A549 (cell line): ENCODE data around the gene RPS15. TPM values are rescaled to one million over a fixed set of nuclear protein-coding genes. Genes with fewer than 3 reads are reported as not detected.

Experiments used
- ATAC-seq, 2 experiments: fragments of 200-7000 bp in 1 of 2; fragments of >200 bp in 1 of 2; cut with Nextera tagmentation in 1 of 2; cut with Tn5 transposase in 1 of 2; 3 replicates each; pipeline versions ENCODE4 v1.8.0 to v1.9.1; 2018 to 2020; ENCODE audit warnings: mild to moderate bottlenecking in 1 of 2, moderate library complexity in 1 of 2
- CTCF ChIA-PET: fragments of 300-600 bp; sonication (Branson Sonifier 250); formaldehyde crosslinking; extraction: SDS; loops from one replicate; lab custom pipeline; 2021; ENCODE audit warnings: antibody characterized with exemption, inconsistent platforms; lab: Yijun Ruan, JAX
- POLR2A ChIA-PET: fragments of 350-600 bp; formaldehyde crosslinking; extraction: SDS; loops from one replicate; lab custom pipeline; 2021; ENCODE audit warnings: antibody characterized with exemption, inconsistent platforms; lab: Yijun Ruan, JAX
- DNase-seq, 2 experiments: peaks; one replicate each; pipeline versions ENCODE4 v3.0.0 to v3.0.0-alpha.2; 2011 to 2016; ENCODE audit warnings: low read depth in 1 of 2, low spot score in 1 of 2
- FAIRE-seq: peaks from 2 replicates; lab custom pipeline; 2011; peaks lifted over from hg19 to GRCh38; lab: Jason Lieb, UNC
- H3K27ac ChIP-seq, 2 experiments: fragments of >200 bp; sonication (Bioruptor Twin); formaldehyde crosslinking; 3 replicates each; pipeline ENCODE4 v1.5.1; 2016 to 2017
- H3K4me1 ChIP-seq: fragments of >200 bp; sonication (Bioruptor Twin); formaldehyde crosslinking; 3 replicates; pipeline ENCODE4 v1.6.1; 2016
- H3K4me2 ChIP-seq: fragments of >200 bp; sonication (Bioruptor Twin); formaldehyde crosslinking; 3 replicates; pipeline ENCODE4 v1.6.1; 2016
- H3K4me3 ChIP-seq: fragments of >200 bp; sonication (Bioruptor Twin); formaldehyde crosslinking; 3 replicates; pipeline ENCODE4 v1.5.1; 2016
- H3K9me3 ChIP-seq: fragments of >200 bp; sonication (Bioruptor Twin); formaldehyde crosslinking; 3 replicates; pipeline ENCODE4 v1.6.1; 2016
- BHLHE40 ChIP-seq: IDR thresholded peaks from 2 replicates; pipeline ENCODE4 v1.6.1; 2012; ENCODE audit warnings: low read depth, low read length, inconsistent platforms
- CBX8 ChIP-seq: fragments of 200-600 bp; sonication (generic); IDR thresholded peaks from 2 replicates; pipeline ENCODE4 v1.6.1; 2016
- CHD4 ChIP-seq: fragments of 200-600 bp; sonication (generic); IDR thresholded peaks from 2 replicates; pipeline ENCODE4 v1.6.1; 2016; ENCODE audit warnings: antibody characterized with exemption, mild to moderate bottlenecking, borderline replicate concordance
- EHMT2 ChIP-seq: fragments of 200-600 bp; sonication (generic); IDR thresholded peaks from 2 replicates; pipeline ENCODE4 v1.6.1; 2016; ENCODE audit warnings: antibody characterized with exemption, low read depth, mild to moderate bottlenecking, moderate library complexity
- ELK1 ChIP-seq: fragments of 150-350 bp; IDR thresholded peaks from 2 replicates; pipeline ENCODE4 v1.6.1; 2014; ENCODE audit warnings: low read depth, mild to moderate bottlenecking, low read length
- EP300 ChIP-seq, 2 experiments: fragments of >200 bp; sonication (Bioruptor Twin); formaldehyde crosslinking; IDR thresholded peaks; 2 replicates in 1 of 2; 3 replicates in 1 of 2; pipeline ENCODE4 v1.6.1; 2016 to 2017
- HDAC2 ChIP-seq: fragments of 200-600 bp; sonication (generic); IDR thresholded peaks from 2 replicates; pipeline ENCODE4 v1.6.1; 2016
- HEYL ChIP-seq: fragments of 250-450 bp; sonication (Bioruptor Pico); IDR thresholded peaks from 2 replicates; pipeline ENCODE4 v1.8.0; 2021; ENCODE audit warnings: mild to moderate bottlenecking, moderate library complexity
- KDM1A ChIP-seq: fragments of 200-600 bp; sonication (generic); IDR thresholded peaks from 2 replicates; pipeline ENCODE4 v1.6.1; 2016; ENCODE audit warnings: low read depth, mild to moderate bottlenecking
- MYC ChIP-seq: IDR thresholded peaks from 2 replicates; pipeline ENCODE4 v1.6.1; 2012; ENCODE audit warnings: mild to moderate bottlenecking, inconsistent platforms, low read length, improper control_type of control experiment, borderline replicate concordance
- NFE2L2 ChIP-seq: fragments of 150-350 bp; conservative IDR thresholded peaks from 2 replicates; pipeline ENCODE4 v1.6.1; 2014; ENCODE audit warnings: low read length
- NPAS2 ChIP-seq: fragments of 250-450 bp; sonication (Bioruptor Pico); IDR thresholded peaks from 2 replicates; pipeline ENCODE4 v1.8.0; 2022; ENCODE audit warnings: mild to moderate bottlenecking, moderate library complexity, borderline replicate concordance
- POLR2A ChIP-seq: IDR thresholded peaks from 2 replicates; pipeline ENCODE4 v1.6.1; 2012; ENCODE audit warnings: mild to moderate bottlenecking, low read length
- RAD21 ChIP-seq, 2 experiments: fragments of >200 bp in 1 of 2; sonication (Bioruptor Twin) in 1 of 2; formaldehyde crosslinking in 1 of 2; IDR thresholded peaks in 1 of 2; conservative IDR thresholded peaks in 1 of 2; 2 replicates in 1 of 2; 3 replicates in 1 of 2; pipeline ENCODE4 v1.6.1; 2012 to 2018; ENCODE audit warnings: inconsistent platforms in 1 of 2
- RARB ChIP-seq: fragments of 250-450 bp; sonication (Bioruptor Pico); IDR thresholded peaks from 2 replicates; pipeline ENCODE4 v1.8.0; 2021; ENCODE audit warnings: mild to moderate bottlenecking, moderate library complexity
- SMC3 ChIP-seq: fragments of >200 bp; sonication (Bioruptor Twin); formaldehyde crosslinking; IDR thresholded peaks from 3 replicates; pipeline ENCODE4 v1.6.1; 2018; ENCODE audit warnings: inconsistent platforms
- SREBF2 ChIP-seq: fragments of 450-650 bp; IDR thresholded peaks from 2 replicates; pipeline ENCODE4 v1.6.1; 2014; ENCODE audit warnings: mild to moderate bottlenecking, moderate library complexity
- TFCP2L1 ChIP-seq: fragments of 250-450 bp; sonication (Bioruptor Pico); IDR thresholded peaks from 2 replicates; pipeline ENCODE4 v1.5.0; 2021; ENCODE audit warnings: mild to moderate bottlenecking
- ZFP36 ChIP-seq: fragments of 450-650 bp; IDR thresholded peaks from 2 replicates; pipeline ENCODE4 v1.6.1; 2014; ENCODE audit warnings: borderline replicate concordance; ENCODE audit not compliant: partially characterized antibody
- ZSCAN20 ChIP-seq: fragments of 250-450 bp; sonication (Bioruptor Pico); IDR thresholded peaks from 2 replicates; pipeline ENCODE4 v1.8.0; 2022; ENCODE audit warnings: mild to moderate bottlenecking, moderate library complexity
- WGBS: methylation state at CpG from one replicate; pipeline ENCODE4 v1.1.6; 2017; ENCODE audit errors: missing lambda C conversion rate; 5-methylcytosine and 5-hydroxymethylcytosine counted together
- polyA plus RNA-seq, 4 experiments: library from polyadenylated mRNA; depleted of rRNA in 3 of 4; stranded (reverse); fragments of >200 nt; fragmentation: RNase III in 1 of 4; extraction: RNeasy Plus Mini Kit Qiagen cat#74134 plus additional on column Dnase treatment in 1 of 4; gene quantifications; 2 replicates in 3 of 4; 3 replicates in 1 of 4; pipeline ENCODE4 v1.2.3, GENCODE V29; 2011 to 2017
- TF ChIP-seq, protein P1 (sequence below): fragments of >200 bp; sonication (Bioruptor Twin); formaldehyde crosslinking; IDR thresholded peaks from 3 replicates; pipeline ENCODE4 v1.5.1; 2016
- TF ChIP-seq, protein P2 (sequence below): fragments of 250-450 bp; sonication (Bioruptor Pico); IDR thresholded peaks from 2 replicates; pipeline ENCODE4 v1.5.0; 2020; ENCODE audit warnings: low read depth, mild to moderate bottlenecking, moderate library complexity

RPS15 gene
- polyA plus RNA-seq, 2 of the 4 experiments (the other 2 are of a cell fraction), result 525 to 1,458 TPM

DNA sequence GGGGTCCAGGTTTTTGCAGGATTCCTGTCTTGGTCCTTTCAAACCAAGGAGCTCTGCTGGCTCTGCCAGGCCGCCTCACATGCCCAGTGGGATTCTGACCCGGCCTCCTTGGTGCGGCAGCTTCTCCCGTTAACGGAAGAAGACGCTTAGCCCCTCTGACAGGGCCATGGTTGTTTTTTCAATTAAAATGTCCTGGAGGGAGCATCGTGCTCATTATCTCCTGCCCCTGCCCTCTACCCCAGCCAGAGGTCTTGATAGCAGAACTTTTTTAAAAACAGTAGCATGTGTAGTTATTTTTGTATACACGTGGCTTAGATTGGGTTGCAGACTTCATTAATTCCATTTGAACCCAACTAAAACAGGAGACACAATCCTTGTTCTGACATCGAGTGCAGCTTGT is 11.5 kb upstream of the RPS15 start:
- H3K27ac ChIP-seq, result no peak overlapping the region
- WGBS, result 94% methylated on average over 9 of the region's 9 CpGs
- no peaks in the 10 kb centered on the region for H3K4me1 ChIP-seq
- H3K4me3 ChIP-seq, result no peak overlapping the region
- CTCF ChIA-PET, result interaction anchor here (0.9 kb wide), 1 partner anchor 111 kb away, joined by 3 read pairs; no protein-coding TSS in a partner anchor
- FAIRE-seq (no peak), DNase-seq (no peak), ATAC-seq (no peak)
- no peaks in the 10 kb centered on the region for H3K9me3 ChIP-seq
- no peak overlapping the region for H3K4me2 ChIP-seq
- POLR2A ChIA-PET, result no interaction called here
- TF ChIP-seq NPAS2 (CRISPR knock-in tag) (no peak), EHMT2 (no peak), ZSCAN20 (CRISPR knock-in tag) (no peak), SREBF2 (no peak), HEYL (CRISPR knock-in tag) (no peak), EP300 (IDR thresholded peaks at IDR 0.05) (no peak), ELK1 (no peak), TFCP2L1 (CRISPR knock-in tag) (no peak), RARB (CRISPR knock-in tag) (no peak), KDM1A (no peak), MYC (no peak)
- TF ChIP-seq, protein P1, sequence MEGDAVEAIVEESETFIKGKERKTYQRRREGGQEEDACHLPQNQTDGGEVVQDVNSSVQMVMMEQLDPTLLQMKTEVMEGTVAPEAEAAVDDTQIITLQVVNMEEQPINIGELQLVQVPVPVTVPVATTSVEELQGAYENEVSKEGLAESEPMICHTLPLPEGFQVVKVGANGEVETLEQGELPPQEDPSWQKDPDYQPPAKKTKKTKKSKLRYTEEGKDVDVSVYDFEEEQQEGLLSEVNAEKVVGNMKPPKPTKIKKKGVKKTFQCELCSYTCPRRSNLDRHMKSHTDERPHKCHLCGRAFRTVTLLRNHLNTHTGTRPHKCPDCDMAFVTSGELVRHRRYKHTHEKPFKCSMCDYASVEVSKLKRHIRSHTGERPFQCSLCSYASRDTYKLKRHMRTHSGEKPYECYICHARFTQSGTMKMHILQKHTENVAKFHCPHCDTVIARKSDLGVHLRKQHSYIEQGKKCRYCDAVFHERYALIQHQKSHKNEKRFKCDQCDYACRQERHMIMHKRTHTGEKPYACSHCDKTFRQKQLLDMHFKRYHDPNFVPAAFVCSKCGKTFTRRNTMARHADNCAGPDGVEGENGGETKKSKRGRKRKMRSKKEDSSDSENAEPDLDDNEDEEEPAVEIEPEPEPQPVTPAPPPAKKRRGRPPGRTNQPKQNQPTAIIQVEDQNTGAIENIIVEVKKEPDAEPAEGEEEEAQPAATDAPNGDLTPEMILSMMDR, result no peak
- TF ChIP-seq, protein P2, sequence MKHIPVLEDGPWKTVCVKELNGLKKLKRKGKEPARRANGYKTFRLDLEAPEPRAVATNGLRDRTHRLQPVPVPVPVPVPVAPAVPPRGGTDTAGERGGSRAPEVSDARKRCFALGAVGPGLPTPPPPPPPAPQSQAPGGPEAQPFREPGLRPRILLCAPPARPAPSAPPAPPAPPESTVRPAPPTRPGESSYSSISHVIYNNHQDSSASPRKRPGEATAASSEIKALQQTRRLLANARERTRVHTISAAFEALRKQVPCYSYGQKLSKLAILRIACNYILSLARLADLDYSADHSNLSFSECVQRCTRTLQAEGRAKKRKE (CRISPR knock-in tag), result no peak

- H3K27ac ChIP-seq, result no peak overlapping the region
- no peak overlapping the region for H3K4me2 ChIP-seq
- no peak for DNase-seq
- H3K4me3 ChIP-seq, result no peak overlapping the region
- 95% methylated on average over 25 of the region's 27 CpGs for WGBS
- no peak for FAIRE-seq
- H3K4me1 ChIP-seq, result no peaks in the 10 kb centered on the region
- H3K9me3 ChIP-seq, result no peaks in the 10 kb centered on the region
- no peak for TF ChIP-seq CHD4
- no peak for TF ChIP-seq ZFP36
- TF ChIP-seq NFE2L2, result no peak
- TF ChIP-seq HDAC2, result no peak
- TF ChIP-seq BHLHE40, result no peak
- no peak for TF ChIP-seq KDM1A
- TF ChIP-seq RAD21 (conservative IDR thresholded peaks at IDR 0.05 in 1 of 2, IDR thresholded peaks at IDR 0.05 in 1 of 2), result no peak
- TF ChIP-seq TFCP2L1 (CRISPR knock-in tag), result no peak
- no peak for TF ChIP-seq CBX8
- no peak for TF ChIP-seq SREBF2
- TF ChIP-seq SMC3, result no peak
- TF ChIP-seq POLR2A, result no peak
- ChIA-PET POLR2A (no interaction called here), CTCF (interaction anchor here (0.6 to 1.1 kb wide), 3 partner anchors 10 to 111 kb away, joined by 3 read pairs; no protein-coding TSS in a partner anchor)
- ATAC-seq, result no peak
Measured at GRCh38 chr19:1427221-1427920, 10.8 kb upstream of the RPS15 start.
